GM10266 (cell line): ENCODE measurements around the gene VAC14.

Source experiments
- DNase-seq: peaks from one replicate; pipeline ENCODE4 v3.0.0; 2012; ENCODE audit errors: extremely low spot score
- CTCF ChIP-seq: IDR thresholded peaks from 2 replicates; pipeline ENCODE4 v1.5.1; 2012; ENCODE audit warnings: mild to moderate bottlenecking, low read depth; ENCODE audit not compliant: control insufficient read depth, insufficient read depth; ENCODE audit errors: missing control alignments

VAC14 gene

GRCh38 chr16:70709457-70709856 is 91.5 kb downstream of the VAC14 start:
- no peak for DNase-seq
- TF ChIP-seq CTCF: no peak

- no peak for TF ChIP-seq CTCF
- DNase-seq: no peak
Measured at GRCh38 chr16:70708366-70709246, 92.4 kb downstream of the VAC14 start.

GRCh38 chr16:70706948-70707465 is 94.0 kb downstream of the VAC14 start:
- DNase-seq: no peak
- TF ChIP-seq CTCF: no peak

- TF ChIP-seq CTCF: no peak
Measured at GRCh38 chr16:70705056-70705455, 95.9 kb downstream of the VAC14 start.

GRCh38 chr16:70704586-70704985 is 96.4 kb downstream of the VAC14 start:
- DNase-seq: no peak
- no peak for TF ChIP-seq CTCF

More at GRCh38 chr16:70705056-70705455, 95.9 kb downstream of the VAC14 start:
- DNase-seq: no peak

- no peak for DNase-seq
- TF ChIP-seq CTCF: no peak
Measured at GRCh38 chr16:70703835-70704381, 97.0 kb downstream of the VAC14 start.
